C4-2B (cell line): ENCODE results near the gene CLSTN2.

Experiments
- CTCF ChIP-seq: fragments of 450-650 bp; conservative IDR thresholded peaks from 2 replicates; pipeline ENCODE4 v1.5.1; 2017; ENCODE audit warnings: mild to moderate bottlenecking
- ZFX ChIP-seq: fragments of 450-650 bp; IDR thresholded peaks from 2 replicates; pipeline ENCODE4 v1.6.1; 2017

GRCh38 chr3:140387244-140387643, 452.3 kb downstream of the CLSTN2 start:
- no peak for TF ChIP-seq CTCF
- TF ChIP-seq ZFX: no peak
